Measurements from ENCODE around the gene SERPINA4.

Gene SERPINA4

GRCh38 chr14:94559638-94560290 lies 1.5 kb upstream of the SERPINA4 start:
- DNase-seq (ENCODE audit: low read depth), result no peak
- no peak for TF ChIP-seq CTCF (IDR thresholded peaks at IDR 0.05; ENCODE audit: low read depth, low read length, missing control alignments)

DNA sequence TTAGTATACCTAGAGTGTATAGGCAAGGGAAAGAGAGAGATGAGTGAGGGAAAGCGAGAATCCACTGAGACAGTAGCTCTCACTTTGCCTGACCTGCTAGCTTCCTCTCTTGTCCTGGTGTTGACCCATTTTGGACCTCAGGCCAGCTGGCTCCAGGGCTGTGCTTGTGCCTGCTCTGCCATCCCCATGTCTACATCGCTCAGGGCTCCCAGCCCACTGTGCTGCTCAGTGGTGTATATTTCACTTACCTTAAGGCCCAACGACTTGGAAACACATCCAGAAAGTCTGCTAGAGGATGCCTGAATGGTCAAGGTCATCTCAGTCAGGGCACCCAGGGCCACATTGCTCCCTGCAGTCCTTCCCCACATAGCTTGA lies 964 bp upstream of the SERPINA4 start:
- no peak for TF ChIP-seq CTCF (IDR thresholded peaks at IDR 0.05; ENCODE audit: low read depth, low read length, missing control alignments)
- no peak for DNase-seq (ENCODE audit: low read depth)
- no peak overlapping the region for H3K4me3 ChIP-seq (ENCODE audit: low read depth, low read length)

More at GRCh38 chr14:94559638-94560290, 1.5 kb upstream of the SERPINA4 start:
- H3K4me3 ChIP-seq (ENCODE audit: low read depth, low read length), result no peak overlapping the region

- TF ChIP-seq CTCF (IDR thresholded peaks at IDR 0.05; ENCODE audit: low read depth, low read length, missing control alignments), result no peak
- no peak for DNase-seq (ENCODE audit: low read depth)
- no peak overlapping the region for H3K4me3 ChIP-seq (ENCODE audit: low read depth, low read length)
Measured at GRCh38 chr14:94561656-94562010, 391 bp downstream of the SERPINA4 start.

- TF ChIP-seq CTCF (IDR thresholded peaks at IDR 0.05; ENCODE audit: low read depth, low read length, missing control alignments), result no peak
- no peak for DNase-seq (ENCODE audit: low read depth)
- H3K4me3 ChIP-seq (ENCODE audit: low read depth, low read length), result no peak overlapping the region
Measured at GRCh38 chr14:94562022-94562421, 780 bp downstream of the SERPINA4 start.

DNA sequence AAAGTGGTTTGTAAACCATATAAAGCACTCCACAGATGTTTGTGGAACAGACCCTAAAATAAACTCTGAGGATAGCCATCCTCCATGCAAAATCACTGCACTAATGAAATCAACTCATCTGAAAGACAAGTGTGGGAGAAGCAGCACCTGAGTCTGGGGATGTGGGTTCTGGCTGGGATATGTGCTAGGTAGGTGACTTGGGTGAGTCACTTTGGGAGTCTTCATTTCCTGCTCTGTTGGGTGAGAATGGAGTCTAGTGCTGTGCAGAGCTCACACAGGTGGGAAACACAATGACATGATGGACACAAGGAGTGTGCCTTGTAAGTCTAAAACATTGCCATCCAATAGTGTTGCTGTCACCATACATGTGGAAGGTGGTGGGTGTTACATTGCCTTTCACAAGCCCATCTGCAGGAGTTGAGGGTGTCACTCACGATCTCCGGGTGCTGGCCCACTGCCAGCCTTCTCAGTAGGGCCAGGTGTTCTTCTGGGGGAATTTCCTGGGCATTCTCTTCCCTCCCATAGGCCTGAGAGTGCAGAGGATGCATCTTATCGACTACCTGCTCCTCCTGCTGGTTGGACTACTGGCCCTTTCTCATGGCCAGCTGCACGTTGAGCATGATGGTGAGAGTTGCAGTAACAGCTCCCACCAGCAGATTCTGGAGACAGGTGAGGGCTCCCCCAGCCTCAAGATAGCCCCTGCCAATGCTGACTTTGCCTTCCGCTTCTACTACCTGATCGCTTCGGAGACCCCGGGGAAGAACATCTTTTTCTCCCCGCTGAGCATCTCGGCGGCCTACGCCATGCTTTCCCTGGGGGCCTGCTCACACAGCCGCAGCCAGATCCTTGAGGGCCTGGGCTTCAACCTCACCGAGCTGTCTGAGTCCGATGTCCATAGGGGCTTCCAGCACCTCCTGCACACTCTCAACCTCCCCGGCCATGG lies 2.0 kb downstream of the SERPINA4 start:
- H3K4me3 ChIP-seq (ENCODE audit: low read depth, low read length), result no peak overlapping the region
- no peak for DNase-seq (ENCODE audit: low read depth)
- TF ChIP-seq CTCF (IDR thresholded peaks at IDR 0.05; ENCODE audit: low read depth, low read length, missing control alignments), result no peak

- H3K4me3 ChIP-seq (ENCODE audit: low read depth, low read length), result no peak overlapping the region
- DNase-seq (ENCODE audit: low read depth), result no peak
- no peak for TF ChIP-seq CTCF (IDR thresholded peaks at IDR 0.05; ENCODE audit: low read depth, low read length, missing control alignments)
Measured at GRCh38 chr14:94564381-94564780, 3.1 kb downstream of the SERPINA4 start.
